Measurements from ENCODE around the gene CARMIL3. TPM values are rescaled to one million over a fixed set of nuclear protein-coding genes. Genes with fewer than 3 reads are reported as not detected.
A peak's percentile ranks its signal among the peaks of the same experiment; 100 is the strongest.
"Not testable (repeated sequence)": the region's sequence is repeated elsewhere in the genome, so short reads cannot be mapped to it uniquely, and the experiment has no call there.

Gene CARMIL3
- total and polyA plus RNA-seq, 2 experiments from 2014 or later, result 3.7 to 11.8 TPM

GRCh38 chr14:24103451-24103850 lies 51.6 kb downstream of the CARMIL3 start (continued):
- TF ChIP-seq ZNF462 (CRISPR knock-in tag; IDR thresholded peaks at IDR 0.05), result no peak
- TF ChIP-seq STAT1 (IDR thresholded peaks at IDR 0.05; ENCODE audit: unreplicated experiment), result no peak

GRCh38 chr14:24105609-24106239 lies 53.9 kb downstream of the CARMIL3 start:
- not testable (repeated sequence) for H3F3A ChIP-seq (replicated peaks; ENCODE audit: low read depth); H3K27me3 ChIP-seq (ENCODE audit: insufficient read depth); H3K9me2 ChIP-seq (ENCODE audit: insufficient read depth); H3K4me3 Mint-ChIP-seq; ATAC-seq; H3K4me3 ChIP-seq; H3K4me1 Mint-ChIP-seq; H2AFZ ChIP-seq; H4K20me1 ChIP-seq (replicated peaks; ENCODE audit: insufficient read depth); H3K79me2 ChIP-seq (replicated peaks; ENCODE audit: insufficient read depth); H3K4me2 ChIP-seq; H3K27me3 Mint-ChIP-seq (ENCODE audit: insufficient read depth, low read depth, poor library complexity); DNase-seq (ENCODE audit: low spot score); H3K27ac ChIP-seq (ENCODE audit: low read depth); H3K4me1 ChIP-seq (ENCODE audit: insufficient read depth)
- H3K27ac Mint-ChIP-seq, result peak overlapping the region; percentile 21; the same call in 1 of the 2 replicates
- H3K36me3 ChIP-seq (ENCODE audit: insufficient read depth), result peaks cover 24% of the 10 kb centered on the region; the same call in 1 of the 2 replicates
- peaks cover 46% of the 10 kb centered on the region for H3K36me3 Mint-ChIP-seq (ENCODE audit: low read depth)
- peaks cover 14% of the 10 kb centered on the region for H3K9me3 Mint-ChIP-seq

GRCh38 chr14:24106672-24107271 lies 55.0 kb downstream of the CARMIL3 start:
- H3K27ac ChIP-seq (ENCODE audit: low read depth), result no peak overlapping the region
- H2AFZ ChIP-seq, result no peak overlapping the region
- no peak overlapping the region for H3K4me3 ChIP-seq
- no peaks in the 10 kb centered on the region for H3K4me1 ChIP-seq (ENCODE audit: insufficient read depth)
- no peaks in the 10 kb centered on the region for H3K79me2 ChIP-seq (replicated peaks; ENCODE audit: insufficient read depth)
- peaks cover 3% of the 10 kb centered on the region; the same call in 2 of the 3 replicates for H3K4me1 Mint-ChIP-seq
- H3K36me3 Mint-ChIP-seq (ENCODE audit: low read depth), result peaks cover 37% of the 10 kb centered on the region
- peaks cover 5% of the 10 kb centered on the region for H3K27me3 Mint-ChIP-seq (ENCODE audit: insufficient read depth, low read depth, poor library complexity)
- no peak overlapping the region for H3K4me2 ChIP-seq
- peaks cover 23% of the 10 kb centered on the region; the same call in 1 of the 2 replicates for H3K36me3 ChIP-seq (ENCODE audit: insufficient read depth)
- no peak overlapping the region for H3K4me3 Mint-ChIP-seq
- H3K9me2 ChIP-seq (ENCODE audit: insufficient read depth), result no peaks in the 10 kb centered on the region
- DNase-seq (ENCODE audit: low spot score) (no peak), ATAC-seq (no peak)
- no peak overlapping the region for H3K27ac Mint-ChIP-seq
- H3K27me3 ChIP-seq (ENCODE audit: insufficient read depth), result no peaks in the 10 kb centered on the region
- H3F3A ChIP-seq (replicated peaks; ENCODE audit: low read depth), result peaks cover 5% of the 10 kb centered on the region; the same call in 1 of the 2 replicates
- H3K9me3 Mint-ChIP-seq, result peaks cover 14% of the 10 kb centered on the region
- H4K20me1 ChIP-seq (replicated peaks; ENCODE audit: insufficient read depth), result no peaks in the 10 kb centered on the region
- TF ChIP-seq ZNF462 (CRISPR knock-in tag; IDR thresholded peaks at IDR 0.05), result no peak
- no peak for TF ChIP-seq POLR2AphosphoS5 (IDR thresholded peaks at IDR 0.05; ENCODE audit: low read depth)
